ENCODE results near the gene SAXO1. TPM values are rescaled to one million over a fixed set of nuclear protein-coding genes. Genes with fewer than 3 reads are reported as not detected.

SAXO1 gene
- total RNA-seq, 1 experiment from 2014 or later: 0.20 TPM

DNA sequence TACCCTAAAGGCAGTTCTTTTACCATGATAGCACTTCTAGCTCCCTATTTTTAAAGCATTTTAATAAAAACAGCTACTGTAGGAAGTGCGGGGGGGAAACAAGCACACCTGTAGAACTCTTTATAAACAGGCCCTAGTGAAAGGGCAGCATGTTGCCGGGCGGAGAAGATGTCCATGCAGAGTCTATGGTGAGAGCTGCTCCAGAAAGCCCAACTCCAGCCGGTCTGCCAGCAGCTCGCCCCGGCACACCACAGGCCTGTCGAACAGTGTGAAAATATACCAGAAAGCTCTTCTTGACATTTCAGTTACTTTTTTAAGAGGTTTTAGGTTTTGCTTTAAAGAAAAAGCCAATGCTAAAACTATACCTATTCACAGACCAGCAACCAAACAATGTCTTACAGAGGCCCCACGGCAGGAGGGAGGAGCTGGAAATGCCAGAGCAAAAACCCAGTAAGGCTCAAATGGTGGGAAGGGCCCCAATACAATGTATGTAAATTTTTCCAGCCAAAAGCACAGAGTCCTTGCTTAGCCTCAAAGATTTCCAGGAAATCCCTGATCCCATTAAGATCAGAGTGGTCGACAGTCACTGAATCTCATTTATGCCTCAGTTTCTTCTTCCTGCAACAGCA, 121.2 kb downstream of the SAXO1 start:
- Mint-ChIP-seq H3K4me1 (ENCODE audit: low read depth, unreplicated experiment) (no peaks in the 10 kb centered on the region), H3K36me3 (ENCODE audit: insufficient read depth, unreplicated experiment) (no peaks in the 10 kb centered on the region), H3K27ac (ENCODE audit: unreplicated experiment) (no peak overlapping the region), H3K4me3 (ENCODE audit: unreplicated experiment) (no peak overlapping the region), H3K9me3 (ENCODE audit: unreplicated experiment) (no peaks in the 10 kb centered on the region), H3K27me3 (ENCODE audit: insufficient read depth, unreplicated experiment) (peaks cover 9% of the 10 kb centered on the region)
- H3K27me3 ChIP-seq (replicated peaks; ENCODE audit: control insufficient read depth, insufficient read depth, low read length): no peaks in the 10 kb centered on the region
- no peaks in the 10 kb centered on the region for H3K4me1 ChIP-seq
- BruUV-seq (replicated peaks): no TSS peak
- H3K4me3 ChIP-seq (ENCODE audit: low read depth, low read length): no peak overlapping the region
- POLR2A ChIA-PET: no interaction called here
- CTCF ChIA-PET: no interaction called here
- H3K9me3 ChIP-seq: no peaks in the 10 kb centered on the region
- intact Hi-C loops (cut with micrococcal nuclease; ENCODE audit: unreplicated experiment): no loop called here
- no peak for DNase-seq
- no peak for TF ChIP-seq CTCF (IDR thresholded peaks at IDR 0.05; ENCODE audit: insufficient read depth in 1 of 2, low read depth in 1 of 2, low read length in 1 of 2, severe bottlenecking in 1 of 2, unreplicated experiment in 1 of 2)
- H3K36me3 ChIP-seq (ENCODE audit: control insufficient read depth, insufficient read depth, low read length): no peaks in the 10 kb centered on the region

- no peak overlapping the region for H3K27ac Mint-ChIP-seq (ENCODE audit: unreplicated experiment)
Observed at GRCh38 chr9:18910916-18911315, 122.1 kb downstream of the SAXO1 start.

GRCh38 chr9:18910435-18910834, 122.6 kb downstream of the SAXO1 start:
- no TSS peak for BruUV-seq (replicated peaks)

More at GRCh38 chr9:18910916-18911315, 122.1 kb downstream of the SAXO1 start:
- H3K27me3 Mint-ChIP-seq (ENCODE audit: insufficient read depth, unreplicated experiment): peaks cover 9% of the 10 kb centered on the region
- H3K36me3 ChIP-seq (ENCODE audit: control insufficient read depth, insufficient read depth, low read length): no peaks in the 10 kb centered on the region
- H3K9me3 Mint-ChIP-seq (ENCODE audit: unreplicated experiment): no peaks in the 10 kb centered on the region
- no peaks in the 10 kb centered on the region for H3K4me1 Mint-ChIP-seq (ENCODE audit: low read depth, unreplicated experiment)
- H3K4me3 ChIP-seq (ENCODE audit: low read depth, low read length): no peak overlapping the region
- no peak for TF ChIP-seq CTCF (IDR thresholded peaks at IDR 0.05; ENCODE audit: insufficient read depth in 1 of 2, low read depth in 1 of 2, low read length in 1 of 2, severe bottlenecking in 1 of 2, unreplicated experiment in 1 of 2)
- no peaks in the 10 kb centered on the region for H3K27me3 ChIP-seq (replicated peaks; ENCODE audit: control insufficient read depth, insufficient read depth, low read length)
- CTCF ChIA-PET: no interaction called here
- no peaks in the 10 kb centered on the region for H3K9me3 ChIP-seq
- H3K36me3 Mint-ChIP-seq (ENCODE audit: insufficient read depth, unreplicated experiment): no peaks in the 10 kb centered on the region
- no peak overlapping the region for H3K4me3 Mint-ChIP-seq (ENCODE audit: unreplicated experiment)
- POLR2A ChIA-PET: no interaction called here
- DNase-seq: no peak
- BruUV-seq (replicated peaks): no TSS peak
- no peaks in the 10 kb centered on the region for H3K4me1 ChIP-seq
- intact Hi-C loops (cut with micrococcal nuclease; ENCODE audit: unreplicated experiment): no loop called here

More at GRCh38 chr9:18910435-18910834, 122.6 kb downstream of the SAXO1 start:
- TF ChIP-seq CTCF (IDR thresholded peaks at IDR 0.05; ENCODE audit: insufficient read depth in 1 of 2, low read depth in 1 of 2, low read length in 1 of 2, severe bottlenecking in 1 of 2, unreplicated experiment in 1 of 2): no peak
- Histone ChIP-seq H3K36me3 (ENCODE audit: control insufficient read depth, insufficient read depth, low read length) (no peaks in the 10 kb centered on the region), H3K27me3 (replicated peaks; ENCODE audit: control insufficient read depth, insufficient read depth, low read length) (no peaks in the 10 kb centered on the region), H3K9me3 (no peaks in the 10 kb centered on the region), H3K4me3 (ENCODE audit: low read depth, low read length) (no peak overlapping the region), H3K4me1 (no peaks in the 10 kb centered on the region)
- Mint-ChIP-seq H3K9me3 (ENCODE audit: unreplicated experiment) (no peaks in the 10 kb centered on the region), H3K36me3 (ENCODE audit: insufficient read depth, unreplicated experiment) (no peaks in the 10 kb centered on the region), H3K4me1 (ENCODE audit: low read depth, unreplicated experiment) (no peaks in the 10 kb centered on the region), H3K4me3 (ENCODE audit: unreplicated experiment) (no peak overlapping the region), H3K27me3 (ENCODE audit: insufficient read depth, unreplicated experiment) (peaks cover 9% of the 10 kb centered on the region), H3K27ac (ENCODE audit: unreplicated experiment) (no peak overlapping the region)
- ChIA-PET POLR2A (no interaction called here), CTCF (no interaction called here)
- no peak for DNase-seq
- intact Hi-C loops (cut with micrococcal nuclease; ENCODE audit: unreplicated experiment): no loop called here

Data from Caco-2 (cell line).